SW 1271 (cell line): ENCODE measurements around the gene PFKL.

Experiments
- DNase-seq, 2 experiments: peaks; one replicate each; lab custom pipeline; 2025; lab: John Stamatoyannopoulos, UW

PFKL gene

DNA sequence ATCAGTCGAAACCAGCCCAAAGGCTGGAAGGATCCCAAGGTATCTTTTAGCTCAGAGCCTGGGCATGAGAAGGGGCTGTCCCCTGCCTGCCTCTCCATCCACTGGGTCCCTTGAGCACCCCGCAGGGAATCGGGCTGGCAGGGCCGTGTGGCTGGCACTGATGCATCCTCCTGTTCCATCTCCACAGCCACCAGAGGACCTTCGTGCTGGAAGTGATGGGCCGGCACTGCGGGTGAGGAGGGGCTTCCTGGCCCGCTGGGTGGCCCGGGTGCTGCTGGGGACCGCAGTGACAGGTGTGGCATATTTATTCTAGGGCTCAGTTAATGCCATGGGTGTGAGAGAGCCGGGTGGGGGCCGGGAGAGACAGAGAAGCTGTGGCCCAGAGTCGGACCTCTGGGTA is 13.6 kb downstream of the PFKL start:
- DNase-seq: no peak

DNA sequence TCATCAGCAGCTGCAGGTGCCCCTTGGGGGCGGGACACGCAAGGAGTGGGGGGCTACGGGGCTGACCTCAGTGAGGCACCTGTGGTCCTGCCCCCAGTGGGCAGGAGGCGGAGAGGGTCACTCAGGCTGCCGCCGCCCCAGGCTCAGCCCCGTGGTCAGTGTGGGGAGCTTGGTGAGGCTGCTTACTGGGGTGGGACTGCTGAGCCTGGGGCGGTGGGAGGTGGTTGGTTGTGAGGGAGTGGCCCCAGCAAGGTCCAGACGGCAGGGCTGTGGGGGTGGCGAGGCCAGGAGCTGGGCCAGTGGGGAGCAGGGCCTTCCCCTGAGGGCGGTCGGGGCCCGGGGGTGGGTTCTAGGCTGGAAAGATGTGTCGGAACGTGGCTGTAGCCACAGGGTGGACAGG is 14.3 kb downstream of the PFKL start:
- no peak for DNase-seq

DNA sequence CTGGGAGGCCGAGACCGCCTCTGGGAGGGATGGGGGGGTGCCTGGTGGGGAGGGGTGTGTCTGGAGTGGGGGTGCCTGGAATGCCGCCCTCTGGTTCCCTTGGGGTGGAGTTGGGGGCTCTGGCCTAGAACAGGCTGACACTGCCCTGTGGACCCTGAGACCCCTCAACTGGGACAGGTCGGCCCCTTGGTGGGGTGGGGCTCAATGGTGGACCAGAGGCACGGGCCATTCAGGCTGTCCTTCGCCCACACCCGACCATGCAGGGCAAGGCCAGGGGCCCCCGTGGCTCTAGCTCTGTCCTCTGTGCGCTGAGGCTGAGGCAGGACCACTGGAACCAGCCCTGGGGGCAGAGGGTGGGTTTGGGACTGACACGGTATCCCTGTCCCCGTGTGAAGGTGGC is 14.7 kb downstream of the PFKL start:
- no peak for DNase-seq

DNA sequence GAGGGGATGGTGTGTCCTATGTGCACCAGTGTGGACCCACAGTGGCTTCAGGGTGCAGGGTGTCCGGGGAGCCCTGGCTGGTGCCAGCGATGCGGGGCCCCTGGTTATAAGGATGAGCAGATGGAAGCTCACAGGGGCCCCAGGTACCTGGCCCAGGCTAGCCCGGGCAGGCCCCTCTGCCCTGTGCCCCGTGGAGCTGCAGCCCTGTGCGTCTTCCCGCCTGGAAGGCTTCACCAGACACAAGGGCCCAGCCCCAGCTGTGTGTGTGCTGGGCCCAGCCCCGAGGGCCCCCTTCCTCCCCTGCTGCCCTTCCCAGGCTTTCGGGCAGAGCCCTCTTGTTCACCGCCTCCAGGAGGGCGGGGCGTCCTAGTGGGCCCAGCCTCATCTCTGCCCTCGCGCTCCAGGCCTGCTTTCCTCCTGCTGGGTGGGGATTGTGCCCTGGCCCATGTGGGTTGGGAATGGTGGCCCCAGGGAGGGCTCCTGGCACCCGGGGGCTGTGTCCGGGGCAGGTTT is 15.9 kb downstream of the PFKL start:
- DNase-seq: no peak

DNA sequence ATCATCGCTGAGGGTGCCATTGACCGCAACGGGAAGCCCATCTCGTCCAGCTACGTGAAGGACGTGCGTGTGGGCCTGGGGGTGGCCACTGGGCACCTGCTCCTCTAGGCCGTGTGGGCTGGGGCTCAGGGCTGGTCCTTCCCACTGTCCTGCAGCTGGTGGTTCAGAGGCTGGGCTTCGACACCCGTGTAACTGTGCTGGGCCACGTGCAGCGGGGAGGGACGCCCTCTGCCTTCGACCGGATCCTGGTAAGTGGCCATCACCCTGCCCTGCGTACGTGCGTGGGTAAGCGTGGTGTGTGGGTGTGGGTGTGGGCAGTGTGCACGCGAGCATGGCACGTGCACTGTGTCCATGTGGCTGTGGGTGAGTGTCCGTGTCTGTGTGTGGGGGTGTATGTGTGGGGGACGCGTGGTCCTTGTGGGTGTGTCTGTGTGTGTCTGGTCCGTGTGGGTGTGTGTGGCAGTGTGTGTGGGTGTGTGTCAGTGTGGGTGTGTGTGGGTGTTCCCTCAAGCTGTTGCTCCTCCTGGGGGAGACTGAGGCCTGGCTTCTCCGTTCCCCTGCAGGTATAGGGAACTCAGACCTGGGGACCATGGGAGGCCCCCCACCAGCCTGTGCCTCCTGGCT is 16.5 kb downstream of the PFKL start:
- no peak for DNase-seq

DNA sequence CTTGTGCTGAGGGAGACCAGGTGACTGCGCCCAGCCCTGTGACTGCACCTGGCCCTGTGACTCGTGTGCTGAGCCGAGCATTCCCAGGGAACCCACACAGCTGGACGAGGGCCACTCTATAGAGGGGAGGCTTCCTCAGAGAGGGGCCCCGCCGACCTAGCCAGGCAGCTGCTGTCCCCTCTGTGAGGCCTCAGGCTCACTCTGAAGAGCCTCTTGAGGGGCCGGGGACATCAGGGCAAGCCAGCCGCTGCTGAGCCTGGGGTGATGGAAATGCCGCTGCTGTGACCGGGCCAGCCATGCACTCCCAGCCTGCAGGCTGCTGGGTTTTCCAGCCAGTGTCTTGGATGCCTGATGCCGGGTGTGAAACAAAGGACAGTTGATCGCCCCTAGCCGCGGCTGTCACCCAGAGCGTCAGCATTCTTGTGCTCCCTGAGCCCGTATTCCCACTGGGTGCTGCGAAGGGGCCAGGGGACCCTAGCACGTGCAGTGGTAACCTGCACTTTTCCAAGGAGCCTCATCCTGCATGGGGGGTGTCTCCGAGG is 17.5 kb downstream of the PFKL start:
- no peak for DNase-seq

DNA sequence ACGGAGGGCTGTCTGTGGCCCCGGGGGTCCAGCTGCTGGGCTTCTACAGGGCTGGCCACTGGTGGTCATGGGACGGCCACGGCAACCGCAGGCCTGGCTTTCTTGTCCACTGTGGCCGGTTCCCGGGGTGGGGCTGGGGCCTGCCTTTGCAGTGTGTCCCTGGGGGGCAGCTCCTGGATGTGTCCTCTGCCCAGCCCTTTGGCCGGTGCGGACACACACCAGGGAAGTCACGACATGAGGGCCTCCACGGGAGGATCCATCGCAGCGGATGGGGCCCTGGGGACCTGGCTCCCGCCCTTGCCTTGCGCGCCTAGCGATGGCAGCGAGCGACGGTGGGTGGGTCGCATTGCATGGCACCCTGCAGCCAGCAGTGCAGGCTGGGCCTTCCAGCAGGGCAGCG is 18.0 kb downstream of the PFKL start:
- no peak for DNase-seq

DNA sequence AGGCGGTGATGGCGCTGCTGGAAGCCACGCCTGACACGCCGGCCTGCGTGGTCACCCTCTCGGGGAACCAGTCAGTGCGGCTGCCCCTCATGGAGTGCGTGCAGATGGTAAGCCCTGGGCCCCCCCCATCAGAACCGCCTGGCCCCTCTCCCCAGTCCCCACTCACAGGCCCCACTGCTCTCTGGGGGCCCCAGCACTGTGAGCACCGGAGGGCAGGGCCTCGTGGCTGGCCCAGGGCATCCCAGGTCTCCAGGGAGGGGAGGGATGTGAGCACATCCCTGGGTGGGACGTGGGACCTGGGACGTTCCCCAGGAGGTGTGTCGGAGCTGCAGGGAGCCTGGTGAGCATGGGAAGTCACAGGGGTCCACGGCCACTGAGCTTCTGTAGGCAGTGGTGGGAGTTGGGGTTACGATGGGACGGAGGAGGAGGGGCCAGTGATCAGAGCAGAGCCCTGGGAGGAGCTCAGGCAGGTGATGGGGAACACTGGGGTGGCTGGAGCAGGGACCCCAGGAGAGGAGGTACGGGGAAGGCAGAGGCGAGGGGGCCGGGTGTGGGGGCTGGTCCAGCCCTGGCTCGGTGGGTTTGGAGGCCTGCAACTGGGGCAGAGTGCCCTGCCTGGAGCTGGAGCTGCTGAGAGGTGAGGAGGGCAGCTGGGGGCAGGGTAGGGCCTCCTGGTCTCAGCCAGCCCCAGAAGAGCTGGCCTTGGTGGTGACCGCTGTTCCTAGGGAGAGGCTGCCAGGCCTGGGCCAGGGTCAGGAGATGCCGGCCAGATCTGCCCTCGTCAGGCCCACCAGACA is 18.8 kb downstream of the PFKL start:
- DNase-seq: no peak

DNA sequence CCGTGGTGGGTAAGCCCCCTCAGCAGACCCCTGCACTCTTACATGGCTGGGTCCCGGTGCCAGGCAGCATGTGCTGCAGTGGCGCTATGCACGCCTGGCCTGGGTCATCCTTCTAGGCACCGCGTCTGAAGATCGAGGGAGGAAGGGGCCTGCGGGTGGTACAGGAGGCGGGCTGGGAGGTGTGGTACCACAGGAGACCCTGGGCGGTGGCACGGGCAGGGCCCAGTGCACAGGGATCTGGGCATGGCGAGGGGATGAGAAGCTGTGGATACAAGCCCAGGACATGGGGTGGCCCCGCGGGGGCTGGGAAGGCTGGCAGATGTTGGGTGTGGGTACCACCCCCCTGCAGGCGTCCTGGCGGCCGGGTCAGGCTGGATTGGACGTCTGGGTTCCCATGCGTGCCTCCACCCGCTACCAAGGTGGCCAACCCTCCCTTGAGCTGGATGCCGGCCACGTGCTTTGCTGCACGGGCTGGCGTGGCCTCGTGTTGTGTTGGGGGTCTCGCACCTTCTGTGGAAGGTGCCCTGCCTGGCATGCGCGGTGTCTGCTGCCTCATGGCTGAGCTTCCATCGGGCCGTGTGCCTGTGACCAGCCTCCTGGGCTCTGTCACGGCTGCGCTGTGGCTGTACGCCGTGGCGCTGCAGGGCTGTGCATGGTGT is 19.7 kb downstream of the PFKL start:
- no peak for DNase-seq

DNA sequence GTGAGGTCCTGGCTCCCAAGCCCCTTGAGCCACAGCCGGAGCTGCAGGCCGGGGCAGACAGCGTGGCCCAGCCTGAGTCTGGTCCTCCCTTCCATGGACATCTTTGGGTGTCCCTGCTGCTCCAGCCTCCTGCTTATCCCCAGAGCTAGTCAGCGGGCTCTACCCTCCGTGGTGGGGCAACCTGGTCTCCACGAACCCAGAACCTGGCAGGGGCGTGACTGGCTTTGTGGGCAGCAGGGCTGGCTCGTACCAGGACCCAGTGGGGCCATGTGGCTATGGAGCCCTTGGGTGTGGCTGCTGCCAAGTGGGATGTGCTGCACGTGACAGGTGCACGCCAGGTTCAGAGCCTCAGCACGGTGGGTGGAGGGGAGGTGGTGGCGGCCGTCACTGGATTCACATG is 21.0 kb downstream of the PFKL start:
- no peak for DNase-seq

DNA sequence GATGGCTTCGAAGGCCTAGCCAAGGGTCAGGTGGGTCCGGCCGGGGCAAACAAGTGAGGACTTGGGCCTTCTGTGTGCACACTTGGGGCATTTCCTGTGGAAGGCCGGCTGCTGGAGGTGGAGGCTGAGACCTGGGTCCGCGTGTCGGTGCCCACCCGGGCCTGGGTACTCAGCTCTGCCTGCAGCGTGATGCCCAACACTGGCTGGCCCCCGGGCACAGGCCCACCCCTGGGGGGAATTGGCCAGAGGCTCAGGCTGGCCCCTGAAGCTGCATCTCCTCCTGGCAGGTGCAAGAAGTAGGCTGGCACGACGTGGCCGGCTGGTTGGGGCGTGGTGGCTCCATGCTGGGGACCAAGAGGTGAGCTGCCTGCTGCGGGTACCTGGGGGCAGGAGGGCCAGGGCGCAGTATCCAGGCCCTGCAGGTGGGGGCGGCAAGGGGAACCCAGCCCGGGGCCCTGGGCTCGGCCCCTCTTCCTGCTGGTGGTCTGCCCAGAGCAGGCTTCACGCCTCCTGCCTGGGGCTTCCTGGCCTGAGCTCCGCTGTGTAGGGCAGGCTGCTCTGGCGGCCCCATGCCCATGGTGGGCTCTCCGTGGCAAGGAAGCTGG is 22.1 kb downstream of the PFKL start:
- DNase-seq: no peak

DNA sequence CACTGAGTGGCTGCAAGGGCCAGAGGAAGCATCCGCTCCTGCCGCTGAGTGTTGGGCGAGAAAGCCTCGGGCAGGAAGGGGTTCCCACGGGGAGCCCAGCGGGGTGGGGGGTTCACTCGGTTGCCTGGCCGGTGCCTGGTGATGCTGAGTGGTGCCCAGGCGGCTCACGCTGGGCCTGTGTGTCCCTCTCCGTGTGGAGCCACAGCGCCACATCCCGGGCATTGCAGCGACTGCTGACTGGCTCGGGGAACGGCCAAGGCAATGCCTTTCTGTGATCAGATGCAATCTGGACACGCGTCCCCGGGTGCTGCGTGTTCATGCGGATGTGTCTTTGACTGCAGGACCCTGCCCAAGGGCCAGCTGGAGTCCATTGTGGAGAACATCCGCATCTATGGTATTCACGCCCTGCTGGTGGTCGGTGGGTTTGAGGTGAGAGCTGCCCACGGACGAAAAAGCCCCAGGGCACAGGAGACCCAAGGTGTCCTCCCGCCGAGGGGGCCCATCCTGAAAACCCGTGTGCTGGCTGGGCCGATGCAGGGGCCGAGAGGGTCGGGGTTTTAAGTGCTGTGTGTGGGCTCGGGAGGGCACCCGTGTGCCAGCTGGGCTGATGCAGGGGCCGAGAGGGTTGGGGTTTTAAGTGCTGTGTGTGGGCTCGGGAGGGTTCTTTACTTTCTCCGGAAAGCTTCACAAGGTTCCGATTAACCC is 22.9 kb downstream of the PFKL start:
- DNase-seq: no peak

DNA sequence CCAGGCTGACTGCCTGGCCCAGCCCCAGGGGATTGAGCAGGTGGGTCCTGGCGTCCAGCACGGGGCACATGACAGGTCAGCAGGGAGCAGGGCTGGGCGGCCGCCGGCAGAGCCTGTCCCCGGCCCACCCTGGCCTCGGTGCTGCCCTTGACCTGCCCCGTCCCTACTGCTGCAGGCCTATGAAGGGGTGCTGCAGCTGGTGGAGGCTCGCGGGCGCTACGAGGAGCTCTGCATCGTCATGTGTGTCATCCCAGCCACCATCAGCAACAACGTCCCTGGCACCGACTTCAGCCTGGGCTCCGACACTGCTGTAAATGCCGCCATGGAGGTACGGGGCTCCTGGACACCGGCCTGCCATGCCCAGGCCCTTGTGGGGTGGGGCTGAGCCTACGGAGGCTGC is 23.7 kb downstream of the PFKL start:
- no peak for DNase-seq

DNA sequence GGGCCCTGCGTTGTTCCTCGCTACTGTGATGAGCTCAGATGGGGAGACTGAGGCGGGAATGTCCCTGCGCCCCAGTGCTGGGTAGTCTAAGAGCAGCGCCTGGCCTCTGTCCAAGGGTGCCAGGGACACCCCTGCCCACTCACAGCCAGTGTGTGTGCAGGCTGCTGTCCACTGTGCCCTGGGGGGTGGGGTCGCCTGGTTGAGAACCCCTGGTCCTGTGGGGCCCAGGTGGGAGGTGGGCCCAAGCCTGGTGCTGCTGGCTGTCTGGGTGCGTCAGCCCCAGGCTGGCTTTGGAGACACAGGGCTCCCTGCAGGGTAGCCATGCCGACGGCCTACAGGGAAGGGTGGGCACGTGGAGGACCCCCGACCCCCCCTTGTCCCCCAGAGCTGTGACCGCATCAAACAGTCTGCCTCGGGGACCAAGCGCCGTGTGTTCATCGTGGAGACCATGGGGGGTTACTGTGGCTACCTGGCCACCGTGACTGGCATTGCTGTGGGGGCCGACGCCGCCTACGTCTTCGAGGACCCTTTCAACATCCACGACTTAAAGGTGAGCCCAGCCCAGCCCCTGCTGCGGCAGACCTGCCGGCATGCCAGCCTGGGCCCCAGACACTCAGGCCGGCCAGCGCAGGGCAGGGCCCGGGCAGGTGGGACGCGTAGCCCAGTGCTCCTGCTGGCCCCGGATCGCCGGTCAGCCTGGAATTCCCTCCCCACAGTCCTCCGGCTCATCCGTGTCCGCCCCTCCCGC is 24.4 kb downstream of the PFKL start:
- DNase-seq: no peak

DNA sequence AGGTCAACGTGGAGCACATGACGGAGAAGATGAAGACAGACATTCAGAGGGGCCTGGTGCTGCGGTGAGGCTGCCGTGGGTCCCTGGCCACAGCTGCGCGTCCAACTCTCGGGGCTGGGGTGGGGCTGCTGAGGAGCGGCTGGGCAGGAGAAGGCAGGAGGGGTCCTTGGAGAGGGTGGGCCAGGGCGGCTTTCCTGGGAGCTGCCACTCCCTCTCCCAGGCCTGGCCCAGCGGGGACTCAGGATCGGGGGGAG is 24.9 kb downstream of the PFKL start:
- DNase-seq: no peak

DNA sequence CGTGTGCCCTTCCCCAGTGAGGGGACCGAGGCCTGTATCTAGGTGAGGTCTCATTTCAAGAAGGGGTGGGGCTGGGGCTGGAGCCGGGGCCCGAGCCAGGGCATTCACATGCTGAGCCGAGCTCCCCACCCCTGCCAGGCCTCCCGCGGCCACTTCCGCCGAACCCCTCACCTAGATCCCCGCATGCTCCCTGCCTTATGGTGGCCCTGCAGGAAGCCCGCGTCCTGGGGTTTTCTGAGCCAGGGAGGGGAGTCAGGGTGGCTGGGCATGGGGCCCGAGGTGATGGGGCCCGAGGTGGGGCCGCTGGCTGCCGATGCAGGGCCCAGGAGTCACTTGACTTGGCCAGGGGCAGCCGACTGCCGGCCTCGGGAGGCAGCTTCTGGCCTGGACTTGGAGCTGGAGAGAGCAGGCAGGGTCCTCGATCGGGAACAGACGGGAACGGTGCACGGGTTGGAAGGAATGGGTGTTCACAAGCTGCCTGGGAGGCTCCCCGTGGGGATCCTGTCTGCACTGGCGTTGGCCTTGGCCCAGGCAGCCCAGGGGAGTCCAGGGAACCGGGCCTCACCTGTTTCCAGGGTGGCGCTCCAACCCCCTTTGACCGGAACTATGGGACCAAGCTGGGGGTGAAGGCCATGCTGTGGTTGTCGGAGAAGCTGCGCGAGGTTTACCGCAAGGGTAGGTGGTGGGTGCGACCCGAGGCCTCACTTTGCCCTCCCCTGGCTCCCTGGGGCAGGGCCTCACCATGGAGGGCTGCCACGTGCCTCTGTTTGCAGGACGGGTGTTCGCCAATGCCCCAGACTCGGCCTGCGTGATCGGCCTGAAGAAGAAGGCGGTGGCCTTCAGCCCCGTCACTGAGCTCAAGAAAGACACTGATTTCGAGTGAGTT is 25.8 kb downstream of the PFKL start:
- DNase-seq: no peak

DNA sequence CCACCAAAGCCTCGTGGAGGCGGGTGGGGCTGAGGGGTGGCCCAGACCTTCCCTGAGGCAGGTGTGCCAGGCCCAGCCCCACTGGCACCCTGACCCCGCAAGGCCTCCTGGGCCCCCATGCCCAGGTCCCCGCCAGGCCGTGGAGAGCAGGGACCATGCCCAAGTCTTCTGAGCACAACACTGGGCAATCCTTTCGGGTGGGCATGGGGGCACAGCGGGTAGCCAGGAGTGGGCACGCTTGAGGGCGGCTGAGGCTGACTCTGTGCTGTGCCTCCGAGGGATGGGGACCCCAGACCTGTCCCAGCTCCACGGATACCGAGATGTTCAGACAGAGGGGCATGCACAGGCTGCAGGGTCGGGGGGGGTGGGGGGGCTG is 26.4 kb downstream of the PFKL start:
- no peak for DNase-seq

DNA sequence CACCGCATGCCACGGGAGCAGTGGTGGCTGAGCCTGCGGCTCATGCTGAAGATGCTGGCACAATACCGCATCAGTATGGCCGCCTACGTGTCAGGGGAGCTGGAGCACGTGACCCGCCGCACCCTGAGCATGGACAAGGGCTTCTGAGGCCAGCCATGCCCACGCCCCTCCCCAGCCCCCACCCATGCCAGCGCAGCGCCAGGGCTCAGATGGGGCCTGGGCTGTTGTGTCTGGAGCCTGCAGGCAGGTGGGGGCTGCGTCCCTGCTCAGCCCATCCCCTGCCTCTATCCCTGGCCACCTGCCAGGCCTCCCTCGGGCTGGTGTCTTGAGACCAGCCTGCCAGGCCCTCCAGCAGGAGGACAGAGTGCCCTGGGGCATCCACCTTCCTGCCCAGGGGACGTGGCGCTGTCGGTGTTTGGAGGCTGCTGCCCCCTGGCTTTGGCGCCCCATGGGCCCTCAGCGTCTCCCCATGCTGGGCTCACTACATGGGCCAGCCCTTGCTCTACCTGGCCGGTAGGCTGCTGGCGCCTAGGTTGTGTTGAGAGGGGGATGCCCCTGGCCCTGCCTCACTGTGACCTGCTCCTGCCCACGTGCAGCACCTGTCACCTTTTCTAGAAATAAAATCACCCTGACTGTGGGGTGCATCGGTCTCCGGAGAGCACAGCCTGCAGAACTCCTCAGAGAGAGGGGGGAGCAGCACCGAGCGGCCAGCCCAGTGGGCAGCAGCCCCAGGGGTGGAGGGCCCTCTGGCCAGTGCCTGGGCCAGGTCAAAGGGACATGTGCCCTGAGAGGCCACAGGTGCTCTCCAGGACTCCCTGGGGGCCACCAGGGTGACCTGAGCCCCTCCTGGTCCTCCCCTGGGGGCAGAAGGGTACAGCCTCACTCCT is 27.1 kb downstream of the PFKL start:
- no peak for DNase-seq

DNA sequence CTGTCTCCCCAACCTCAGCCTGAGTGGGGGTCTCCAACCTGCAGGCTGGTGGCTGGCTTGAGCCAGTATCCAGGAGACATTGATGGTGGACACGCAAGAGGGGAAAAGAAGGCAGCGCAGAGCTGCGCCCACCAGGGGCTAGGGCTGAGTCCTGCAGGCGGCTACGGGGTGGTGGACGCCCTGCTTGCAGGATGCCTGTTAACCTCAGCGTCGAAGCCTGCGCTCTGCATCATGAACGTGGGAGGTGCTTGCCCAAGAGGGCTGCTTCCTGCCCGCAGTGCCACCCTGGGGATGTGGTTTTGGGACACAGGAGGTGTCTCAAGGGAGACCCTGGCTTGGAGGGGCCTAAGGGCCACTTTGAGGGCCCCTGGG is 27.7 kb downstream of the PFKL start:
- DNase-seq: no peak
